Astrocyte (in vitro differentiated cells and primary cell): ENCODE measurements around the gene MAPK8IP2.
"Not testable (repeated sequence)": the region's sequence is repeated elsewhere in the genome, so short reads cannot be mapped to it uniquely, and the experiment has no call there.

Experiments
- CTCF ChIP-seq: IDR thresholded peaks from 2 replicates; pipeline ENCODE4 v1.5.1; 2011; ENCODE audit warnings: low read depth, mild to moderate bottlenecking, inconsistent platforms, low read length, moderate library complexity; ENCODE audit not compliant: insufficient read depth
- EZH2 ChIP-seq: IDR thresholded peaks from 2 replicates; pipeline ENCODE4 v1.6.1; 2012; ENCODE audit warnings: mild to moderate bottlenecking, low read length, inconsistent platforms; ENCODE audit not compliant: insufficient read depth

- TF ChIP-seq CTCF, EZH2: not testable (repeated sequence)
These were observed 7.7 kb downstream of the MAPK8IP2 start for GRCh38 chr22:50608058-50608840.
